Fibroblast of the conjunctiva (primary cell): Measurements from ENCODE around the gene CABP1.
A peak's percentile ranks its signal among the peaks of the same experiment; 100 is the strongest.

Experiments used
- DNase-seq: peaks from one replicate; pipeline ENCODE4 v3.0.0-alpha.2; 2010; ENCODE audit warnings: low read depth

Gene CABP1

DNA sequence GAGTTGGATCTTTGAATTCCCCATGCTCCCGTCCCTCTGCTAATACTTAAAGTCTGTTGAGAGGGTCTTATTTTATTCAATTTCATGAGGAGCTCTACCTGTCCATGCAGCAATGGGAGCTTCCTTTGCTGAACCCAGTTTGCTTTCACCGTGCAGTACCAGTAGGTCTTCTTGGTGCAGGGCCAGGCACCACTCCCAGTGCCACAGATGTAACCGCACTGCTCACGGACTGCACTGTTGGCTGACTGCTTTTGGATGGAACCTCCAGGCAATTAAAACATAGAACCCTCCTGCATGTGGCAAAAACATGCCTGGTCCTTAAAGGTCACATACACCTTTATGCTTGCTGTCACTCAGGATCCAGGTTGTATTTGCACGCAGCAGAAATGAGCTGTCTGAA lies 9.3 kb upstream of the CABP1 start:
- no peak for DNase-seq

DNA sequence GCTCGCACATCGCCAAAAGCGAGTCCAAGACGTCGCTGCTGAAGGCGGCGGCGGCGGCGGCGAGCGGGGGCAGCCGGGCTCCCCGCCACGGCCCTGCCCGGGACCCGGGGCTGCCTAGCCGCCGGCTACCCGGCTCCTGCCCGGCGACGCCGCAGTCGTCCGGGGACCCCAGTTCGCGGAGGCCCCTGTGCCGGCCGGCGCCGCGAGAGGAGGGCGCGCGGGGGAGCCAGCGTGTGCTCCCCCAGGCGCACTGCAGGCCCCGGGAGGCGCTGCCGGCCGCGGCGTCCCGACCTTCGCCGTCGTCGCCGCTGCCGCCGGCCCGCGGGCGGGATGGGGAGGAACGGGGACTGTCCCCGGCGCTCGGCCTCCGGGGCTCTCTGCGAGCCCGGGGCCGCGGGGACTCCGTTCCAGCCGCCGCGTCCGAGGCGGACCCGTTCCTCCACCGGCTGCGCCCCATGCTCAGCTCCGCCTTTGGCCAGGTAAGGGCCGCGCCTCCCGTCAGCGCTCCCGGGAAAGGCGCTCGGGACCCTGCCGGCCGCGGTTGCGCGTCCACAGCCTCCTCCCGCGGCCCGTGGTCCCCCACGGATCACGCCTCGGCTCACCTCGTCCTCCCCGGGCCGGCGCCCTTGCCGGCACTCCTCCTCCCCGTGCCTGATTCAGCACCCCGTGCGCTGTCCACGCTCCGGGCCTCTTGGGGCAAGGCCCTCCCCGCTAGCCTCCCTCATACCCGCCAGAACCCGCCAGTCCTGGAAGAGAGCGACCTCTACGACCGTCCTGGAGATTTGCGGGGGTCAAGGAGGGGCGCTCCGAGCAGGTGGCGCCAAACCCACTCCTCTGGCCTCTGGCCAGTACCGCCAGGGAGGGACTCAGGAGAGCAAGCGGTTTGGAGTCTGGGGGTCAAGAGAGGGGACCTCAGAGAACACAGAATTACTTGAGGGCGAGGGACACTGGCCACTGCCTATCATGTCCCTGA lies 721 bp downstream of the CABP1 start:
- no peak for DNase-seq

DNA sequence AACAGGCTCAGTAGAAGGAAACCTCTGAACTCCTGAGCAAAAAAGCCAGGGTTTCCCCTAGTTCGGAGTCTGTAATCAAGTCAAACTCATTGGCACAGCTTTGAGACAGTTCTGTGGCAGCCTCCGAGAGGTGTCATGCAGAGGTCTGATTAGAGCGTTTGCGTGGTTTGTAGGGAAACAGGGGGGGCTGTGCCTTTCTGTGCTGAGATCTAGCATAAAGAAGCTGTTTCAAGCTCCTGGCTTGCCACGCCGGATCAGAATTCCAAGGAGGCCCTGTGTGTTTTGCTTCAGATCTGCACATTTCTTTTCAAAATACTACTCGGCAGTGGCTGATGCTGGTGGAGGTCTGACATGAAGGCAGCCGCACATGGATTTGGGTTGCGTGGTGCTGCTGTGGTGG lies 1.7 kb downstream of the CABP1 start:
- no peak for DNase-seq

DNA sequence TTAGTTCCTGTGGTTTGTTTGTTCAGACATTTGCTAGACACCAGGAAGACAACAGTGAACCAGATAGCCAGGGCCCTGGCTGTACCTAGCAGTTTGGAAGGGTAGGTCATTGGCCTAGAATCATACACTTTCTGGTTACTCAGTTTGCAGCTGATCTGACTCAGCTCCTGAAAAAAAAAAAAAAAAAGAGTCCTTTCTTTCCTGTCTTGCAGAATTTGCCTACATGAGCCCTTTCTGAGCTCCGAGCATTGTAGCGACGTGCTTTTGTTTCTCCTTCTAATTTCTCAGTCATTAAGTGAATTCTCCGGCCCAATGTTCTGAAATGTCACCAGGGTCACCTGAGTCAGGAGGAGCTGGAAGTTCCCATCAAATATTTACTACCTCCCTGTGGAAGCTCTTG lies 2.4 kb downstream of the CABP1 start:
- no peak for DNase-seq

DNA sequence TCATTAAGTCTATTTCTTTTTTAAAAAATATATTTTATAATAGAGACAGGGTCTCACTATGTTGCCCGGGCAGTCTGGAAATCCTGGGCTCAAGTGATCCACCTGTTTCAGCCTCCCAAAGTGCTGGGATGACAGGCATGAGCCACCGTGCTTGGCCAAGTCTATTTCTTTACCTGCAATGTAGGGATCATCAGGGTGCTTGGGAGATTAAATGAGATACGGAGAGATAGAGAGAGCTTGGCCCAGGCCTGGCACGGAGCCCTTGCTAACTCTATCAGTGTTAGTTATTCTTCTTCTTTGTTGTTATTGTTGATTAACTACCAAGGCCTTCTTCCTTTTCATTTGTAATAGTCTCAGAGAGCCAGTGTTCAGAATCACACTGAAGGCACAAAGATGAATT lies 3.1 kb downstream of the CABP1 start:
- DNase-seq: no peak

- DNase-seq: no peak
These were observed 5.6 kb downstream of the CABP1 start for GRCh38 chr12:120646044-120646443.

- DNase-seq: no peak
These were observed 6.9 kb downstream of the CABP1 start for GRCh38 chr12:120647375-120647755.

DNA sequence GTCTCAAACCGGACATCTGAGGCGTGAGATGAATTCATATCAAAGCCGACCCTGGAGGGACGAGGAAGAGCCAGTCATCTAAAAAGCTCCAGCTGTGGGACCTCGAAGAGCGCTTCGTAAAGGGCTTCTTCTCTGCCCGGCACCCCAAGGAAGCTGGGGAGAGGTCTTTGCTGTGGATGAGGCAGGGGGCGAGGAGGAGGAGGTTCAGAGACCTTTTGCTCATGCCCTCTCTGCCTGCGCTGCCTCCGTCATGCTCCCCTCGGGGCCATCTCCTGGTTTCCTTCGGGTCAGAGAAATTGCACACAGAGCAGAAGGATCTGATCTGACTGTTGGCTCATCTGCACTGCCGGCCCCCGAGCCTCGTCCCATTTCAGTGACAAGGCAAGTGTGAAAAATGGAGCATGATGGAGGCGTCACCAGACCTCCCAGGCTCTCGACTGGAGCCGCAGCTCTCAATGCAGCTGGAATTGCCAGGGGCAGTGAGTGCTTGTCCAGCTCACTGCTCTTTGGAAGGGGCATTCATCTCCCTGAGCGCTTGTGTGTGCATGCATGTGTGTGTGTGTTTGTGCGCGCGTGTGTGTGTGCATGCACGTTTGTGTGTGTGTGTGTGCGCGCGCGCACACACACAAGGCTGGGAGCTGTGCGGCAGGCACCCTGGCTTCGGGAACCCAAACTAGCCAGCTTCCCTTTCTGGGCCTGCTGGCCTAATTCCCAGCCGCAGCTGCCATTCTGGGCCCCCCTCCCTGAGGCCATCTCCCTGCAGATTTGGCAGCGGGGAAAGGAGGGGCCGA lies 9.2 kb downstream of the CABP1 start:
- DNase-seq: no peak

- no peak for DNase-seq
These were observed 9.8 kb downstream of the CABP1 start for GRCh38 chr12:120650233-120650690.

GRCh38 chr12:120651821-120652220 lies 11.4 kb downstream of the CABP1 start:
- DNase-seq: peak; percentile 12

DNA sequence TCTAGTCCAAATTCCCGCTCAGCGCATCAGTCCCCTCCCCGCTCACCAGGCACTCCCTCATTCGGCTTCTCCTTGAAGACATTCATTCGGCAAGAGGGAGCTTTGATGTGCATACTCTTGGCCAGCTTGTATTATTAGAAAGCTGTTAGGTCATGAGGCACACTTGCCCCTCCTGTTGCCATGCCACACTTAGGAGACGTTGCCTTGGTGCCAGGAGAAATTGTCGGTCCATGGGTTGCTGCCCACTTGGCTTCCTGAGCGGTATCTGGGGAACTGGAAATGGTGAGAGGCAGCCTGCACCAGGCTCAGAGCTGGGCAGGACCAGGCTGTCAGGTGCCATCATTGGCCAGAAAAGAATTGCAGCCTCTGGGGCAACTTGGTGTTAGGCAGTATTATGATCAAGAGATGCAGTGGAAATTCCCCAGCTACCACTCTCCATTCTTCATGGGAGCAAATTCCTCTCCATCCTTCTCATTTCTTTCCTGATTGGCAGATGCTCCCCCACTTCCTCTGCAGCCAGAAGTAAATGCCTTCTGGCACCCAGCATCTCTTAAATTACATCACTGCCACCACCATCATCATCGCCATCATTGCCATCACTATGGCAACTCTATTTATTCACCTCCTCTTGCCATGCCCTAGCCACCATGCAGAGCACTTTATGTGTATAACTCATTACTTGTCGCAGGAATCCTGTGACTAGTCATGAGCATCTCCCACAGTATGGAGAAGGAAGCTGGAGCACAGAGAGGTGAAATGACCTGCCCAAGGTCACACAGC lies 12.4 kb downstream of the CABP1 start:
- DNase-seq: no peak

GRCh38 chr12:120653611-120654010 lies 13.2 kb downstream of the CABP1 start:
- DNase-seq: no peak

DNA sequence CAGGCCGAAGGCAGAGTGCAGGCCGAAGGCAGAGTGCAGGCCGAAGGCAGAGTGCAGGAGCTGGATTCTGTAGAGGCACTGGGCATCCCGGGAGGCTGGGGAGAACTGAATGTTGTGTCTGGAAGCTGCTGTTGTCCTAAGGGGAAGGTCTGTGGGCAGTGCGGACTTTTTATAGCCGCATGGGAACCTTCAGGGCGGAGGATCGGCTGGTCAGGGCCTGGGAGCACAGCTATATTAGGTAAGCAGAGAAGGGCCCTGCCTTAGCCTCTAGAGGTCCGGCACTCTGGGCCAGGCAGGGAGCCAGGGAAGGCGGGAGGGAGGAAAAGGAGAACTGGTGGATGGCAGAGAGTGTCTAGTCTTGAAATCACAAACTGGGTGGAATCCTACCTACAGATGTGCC lies 14.2 kb downstream of the CABP1 start:
- no peak for DNase-seq

- no peak for DNase-seq
These were observed 15.6 kb downstream of the CABP1 start for GRCh38 chr12:120656008-120656407.

DNA sequence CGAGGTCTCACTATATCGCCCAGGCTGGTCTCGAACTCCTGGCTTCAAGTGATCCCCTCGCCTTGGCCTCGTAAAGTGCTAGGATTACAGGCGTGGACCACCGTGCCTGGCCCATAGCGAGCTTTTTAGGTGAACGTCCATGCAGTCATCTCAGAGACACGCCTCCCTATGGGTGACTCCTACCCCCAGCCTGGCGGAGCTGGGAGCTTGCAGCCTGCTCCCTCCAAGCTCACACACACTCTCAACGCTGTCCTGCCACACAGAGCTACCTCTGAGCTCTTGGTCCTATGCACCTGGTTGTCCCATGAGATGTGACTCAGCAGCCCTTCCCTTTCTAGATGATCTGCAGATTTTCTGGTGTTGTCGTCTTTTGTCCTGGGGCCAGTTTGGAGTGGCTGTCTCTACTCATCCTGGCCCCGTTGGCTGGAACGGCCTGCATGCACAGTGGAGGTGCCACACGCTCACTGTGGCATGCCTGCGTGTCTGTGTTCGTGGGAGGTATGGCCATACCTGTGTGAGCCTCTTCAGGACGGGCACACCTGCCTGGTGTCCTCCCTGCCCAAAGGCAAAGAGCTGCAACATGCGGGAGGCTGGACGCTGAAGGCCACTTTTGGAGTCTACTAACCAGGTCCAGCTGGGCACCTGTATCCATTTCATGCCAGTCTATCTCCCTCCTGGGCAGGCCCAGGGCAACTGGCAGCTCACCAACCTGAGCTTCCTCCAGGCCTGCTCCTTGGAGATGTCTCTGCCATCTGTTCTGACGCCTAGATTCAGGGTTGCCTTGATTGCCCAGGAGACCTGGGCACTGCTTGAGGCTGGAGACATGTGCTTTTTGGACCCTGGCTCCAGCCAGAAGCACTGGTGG lies 18.1 kb downstream of the CABP1 start:
- DNase-seq: no peak

GRCh38 chr12:120659151-120659525 lies 18.7 kb downstream of the CABP1 start:
- DNase-seq: no peak

DNA sequence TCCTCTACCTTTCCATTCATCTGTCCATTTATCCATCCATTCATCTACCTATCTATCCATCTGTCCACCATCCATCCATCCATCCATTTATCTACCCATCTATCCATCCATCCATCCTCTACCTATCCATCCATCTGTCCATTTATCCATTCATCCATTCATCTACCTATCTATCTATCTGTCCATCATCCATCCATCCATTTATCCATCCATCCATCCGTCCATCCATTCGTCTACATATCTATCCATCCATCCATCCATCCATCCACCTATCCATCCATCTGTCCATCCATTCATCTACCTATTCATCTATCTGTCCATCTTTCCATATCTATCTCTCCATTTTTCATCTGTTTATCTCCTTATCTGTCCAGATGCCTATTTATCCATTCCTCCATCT lies 21.0 kb downstream of the CABP1 start:
- DNase-seq: no peak

- DNase-seq: no peak
These were observed 22.5 kb downstream of the CABP1 start for GRCh38 chr12:120662879-120663278.

DNA sequence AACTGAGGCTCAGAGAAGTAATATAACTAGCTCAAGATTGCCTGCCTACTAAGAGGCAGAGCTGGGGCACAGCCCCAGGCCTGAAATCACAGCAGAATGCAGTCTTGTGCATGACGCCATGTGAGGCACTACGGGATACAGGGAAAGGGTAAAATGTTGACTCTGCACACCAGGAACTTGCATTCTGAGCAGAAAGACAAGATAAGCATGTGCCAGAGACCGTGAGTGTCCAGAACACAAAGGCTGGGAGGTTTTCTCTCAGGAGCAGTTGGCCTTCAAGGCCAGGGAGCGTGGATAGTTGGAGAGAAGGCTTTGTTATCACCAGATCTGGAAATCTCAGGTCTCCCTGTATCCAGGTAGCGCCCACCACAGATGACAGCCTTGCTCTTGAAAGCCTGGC lies 23.3 kb downstream of the CABP1 start:
- DNase-seq: no peak

DNA sequence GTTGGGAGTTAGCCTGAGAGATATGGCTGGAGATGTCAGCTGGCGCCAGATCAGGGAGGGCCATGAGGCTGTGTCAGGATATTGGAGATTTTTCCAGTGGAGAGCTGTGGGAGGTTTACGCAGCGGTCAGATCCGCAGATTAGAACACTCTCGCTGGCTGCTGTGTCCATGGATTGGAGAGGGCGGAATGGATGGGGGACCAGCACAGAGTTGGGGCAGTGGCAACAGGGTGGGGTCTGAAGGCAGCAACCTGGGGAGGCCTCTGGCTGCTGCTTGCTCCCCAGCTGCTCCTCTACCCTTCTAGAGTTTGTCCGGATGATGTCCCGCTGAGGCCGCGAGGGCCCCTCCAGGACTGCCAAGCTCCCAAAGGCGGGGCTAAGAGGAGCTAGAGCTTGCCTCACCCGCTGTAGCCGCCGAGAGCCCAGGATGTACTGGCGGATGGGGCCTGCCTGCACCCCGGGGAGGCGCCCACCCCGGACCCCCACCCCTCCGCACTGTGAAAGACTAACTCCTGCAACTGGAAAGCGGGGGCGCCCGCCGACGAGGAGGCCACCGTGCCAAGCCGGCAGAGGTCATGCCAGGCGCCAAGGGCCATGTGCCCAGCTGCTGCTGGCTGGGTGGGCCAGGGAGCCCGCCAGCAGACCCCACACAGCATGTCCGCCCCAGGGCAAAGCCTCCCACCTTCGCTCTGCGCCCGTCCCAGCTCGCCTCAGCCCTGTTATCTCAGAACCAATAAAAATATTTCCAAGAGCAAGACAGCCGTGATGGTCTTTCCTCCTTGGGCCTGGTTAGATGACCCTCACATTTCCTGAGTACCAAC lies 26.4 kb downstream of the CABP1 start:
- DNase-seq: no peak
